ENCODE data around the gene MARCHF9. TPM values are rescaled to one million over a fixed set of nuclear protein-coding genes. Genes with fewer than 3 reads are reported as not detected.
A peak's percentile ranks its signal among the peaks of the same experiment; 100 is the strongest.

The MARCHF9 gene
- total RNA-seq, 6 experiments from 2014 or later: 0.94 to 3.2 (median 1.2) TPM

GRCh38 chr12:57733928-57734327 lies 21.0 kb upstream of the MARCHF9 start:
- no peak for DNase-seq
- no peak for TF ChIP-seq CTCF (IDR thresholded peaks at IDR 0.05)
- H3K4me1 Mint-ChIP-seq (ENCODE audit: low read depth): peaks cover 34% of the 10 kb centered on the region
- H3K27ac Mint-ChIP-seq: no peak overlapping the region
- no peak overlapping the region for H3K4me3 Mint-ChIP-seq
- no peaks in the 10 kb centered on the region for H3K9me3 Mint-ChIP-seq
- H3K36me3 Mint-ChIP-seq (ENCODE audit: low read depth): no peaks in the 10 kb centered on the region
- peaks cover 14% of the 10 kb centered on the region for H3K27me3 Mint-ChIP-seq (ENCODE audit: insufficient read depth)

- Mint-ChIP-seq H3K27ac (peak overlapping the region; percentile 30), H3K4me1 (ENCODE audit: low read depth) (peaks cover 34% of the 10 kb centered on the region), H3K27me3 (ENCODE audit: insufficient read depth) (peaks cover 19% of the 10 kb centered on the region), H3K4me3 (no peak overlapping the region), H3K36me3 (ENCODE audit: low read depth) (no peaks in the 10 kb centered on the region), H3K9me3 (no peaks in the 10 kb centered on the region)
- TF ChIP-seq CTCF (IDR thresholded peaks at IDR 0.05): no peak
- DNase-seq: peak; percentile 30
These were observed 20.3 kb upstream of the MARCHF9 start for GRCh38 chr12:57734591-57734990.

- TF ChIP-seq CTCF (IDR thresholded peaks at IDR 0.05): no peak
- peak overlapping the region; percentile 42; the same call in 1 of the 2 replicates for H3K4me3 Mint-ChIP-seq
These were observed 19.6 kb upstream of the MARCHF9 start for GRCh38 chr12:57735198-57735855.

GRCh38 chr12:57735952-57736740 lies 18.8 kb upstream of the MARCHF9 start:
- Mint-ChIP-seq H3K36me3 (ENCODE audit: low read depth) (no peaks in the 10 kb centered on the region), H3K27me3 (ENCODE audit: insufficient read depth) (peaks cover 29% of the 10 kb centered on the region), H3K4me1 (ENCODE audit: low read depth) (peaks cover 34% of the 10 kb centered on the region), H3K27ac (peak overlapping the region; percentile 59; the same call in 1 of the 2 replicates), H3K9me3 (no peaks in the 10 kb centered on the region), H3K4me3 (peak overlapping the region; percentile 73)
- TF ChIP-seq CTCF (IDR thresholded peaks at IDR 0.05): peak; percentile 52
- no peak for DNase-seq

More at GRCh38 chr12:57735198-57735855, 19.6 kb upstream of the MARCHF9 start:
- H3K9me3 Mint-ChIP-seq: no peaks in the 10 kb centered on the region
- H3K27me3 Mint-ChIP-seq (ENCODE audit: insufficient read depth): peaks cover 21% of the 10 kb centered on the region
- H3K27ac Mint-ChIP-seq: peak overlapping the region; percentile 59
- peaks cover 34% of the 10 kb centered on the region for H3K4me1 Mint-ChIP-seq (ENCODE audit: low read depth)
- DNase-seq: no peak
- H3K36me3 Mint-ChIP-seq (ENCODE audit: low read depth): no peaks in the 10 kb centered on the region

GRCh38 chr12:57736741-57737466 lies 18.0 kb upstream of the MARCHF9 start:
- H3K27ac Mint-ChIP-seq: no peak overlapping the region
- peaks cover 34% of the 10 kb centered on the region for H3K4me1 Mint-ChIP-seq (ENCODE audit: low read depth)
- no peak for TF ChIP-seq CTCF (IDR thresholded peaks at IDR 0.05)
- peak overlapping the region; percentile 73 for H3K4me3 Mint-ChIP-seq
- no peaks in the 10 kb centered on the region for H3K9me3 Mint-ChIP-seq
- H3K36me3 Mint-ChIP-seq (ENCODE audit: low read depth): no peaks in the 10 kb centered on the region
- H3K27me3 Mint-ChIP-seq (ENCODE audit: insufficient read depth): peaks cover 31% of the 10 kb centered on the region
- no peak for DNase-seq
